ENCODE measurements around the gene EHMT1.
A peak's percentile ranks its signal among the peaks of the same experiment; 100 is the strongest.
"Not testable (repeated sequence)": the region's sequence is repeated elsewhere in the genome, so short reads cannot be mapped to it uniquely, and the experiment has no call there.

Gene EHMT1

GRCh38 chr9:137590469-137591383, 28.1 kb upstream of the EHMT1 start, which contains the start of gene ZMYND19:
TSS of gene ZMYND19 (minus strand) at chr9:137590512. CDS start at chr9:137590263, 249 bp downstream.
- DNase-seq (ENCODE audit: low read depth): peak; percentile 76

- DNase-seq (ENCODE audit: low read depth): no peak
Observed at GRCh38 chr9:137592767-137593166, 26.0 kb upstream of the EHMT1 start.

GRCh38 chr9:137593176-137593575, 25.6 kb upstream of the EHMT1 start:
- DNase-seq (ENCODE audit: low read depth): no peak

- DNase-seq (ENCODE audit: low read depth): not testable (repeated sequence)
Observed at GRCh38 chr9:137596577-137596976, 22.2 kb upstream of the EHMT1 start.

- no peak for DNase-seq (ENCODE audit: low read depth)
Observed at GRCh38 chr9:137598943-137599342, 19.9 kb upstream of the EHMT1 start.

GRCh38 chr9:137602661-137603060, 16.1 kb upstream of the EHMT1 start:
- no peak for DNase-seq (ENCODE audit: low read depth)

DNA sequence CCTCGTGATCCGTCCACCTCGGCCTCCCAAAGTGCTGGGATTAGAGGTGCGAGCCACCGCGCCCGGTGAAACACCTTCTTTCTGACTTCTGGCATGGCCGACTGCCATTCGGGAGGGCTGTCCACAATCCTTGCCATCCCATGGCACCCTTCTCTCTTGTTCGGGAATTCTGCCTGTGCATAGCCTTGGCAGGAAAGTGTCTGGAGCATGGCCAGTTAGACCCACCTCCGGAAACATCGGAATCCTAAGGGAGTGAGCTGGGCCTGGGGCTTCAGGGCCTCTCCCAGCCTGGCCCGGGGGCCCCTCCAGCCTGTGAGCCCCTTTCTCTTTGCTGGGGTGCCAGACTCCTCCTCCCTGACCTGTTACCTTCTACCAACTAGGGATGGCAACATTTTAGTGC, 14.9 kb upstream of the EHMT1 start:
- no peak for DNase-seq (ENCODE audit: low read depth)

- no peak for DNase-seq (ENCODE audit: low read depth)
Observed at GRCh38 chr9:137604345-137605086, 14.3 kb upstream of the EHMT1 start.

DNA sequence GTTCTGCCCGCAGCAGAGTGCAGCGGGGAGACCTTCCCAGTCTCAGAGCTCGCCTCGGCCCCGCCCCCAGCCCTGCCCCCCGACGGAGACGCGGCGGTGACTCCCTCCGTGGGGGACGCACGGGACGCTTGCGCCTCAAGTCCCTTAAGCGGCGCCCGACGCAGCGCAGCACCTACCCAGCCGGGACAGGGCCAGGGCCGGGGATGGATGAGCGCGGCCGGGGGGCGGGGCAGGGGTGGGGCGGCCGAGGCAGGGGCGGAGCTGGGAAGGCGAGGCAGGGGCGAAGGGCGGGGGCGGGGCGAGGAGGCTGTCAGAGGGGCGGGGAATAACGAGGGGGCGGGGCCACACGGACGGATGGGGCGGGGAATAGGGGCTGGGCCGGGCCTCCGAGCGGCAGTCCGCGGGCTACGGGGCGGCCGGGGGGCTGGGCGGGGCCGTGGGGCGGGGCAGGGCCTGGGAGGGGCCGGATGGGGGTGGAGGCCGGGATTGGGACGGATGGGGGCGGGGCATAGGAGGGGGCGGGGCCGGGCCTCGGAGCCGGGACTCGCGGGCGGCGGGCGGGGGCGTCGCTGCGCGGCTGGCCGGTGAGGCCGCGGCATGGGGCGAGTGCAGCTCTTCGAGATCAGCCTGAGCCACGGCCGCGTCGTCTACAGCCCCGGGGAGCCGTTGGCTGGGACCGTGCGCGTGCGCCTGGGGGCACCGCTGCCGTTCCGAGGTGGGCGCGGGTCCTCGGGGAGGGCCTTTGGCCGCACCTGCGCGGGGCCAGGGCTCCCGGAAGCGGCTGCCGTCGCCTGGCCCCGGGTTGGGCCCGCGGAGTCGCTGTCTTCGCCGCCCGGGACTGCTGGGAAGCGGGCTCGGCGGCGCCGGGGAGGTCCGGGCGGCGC, 13.4 kb upstream of the EHMT1 start, which contains the start of gene ARRDC1:
ARRDC1 (plus strand) TSS at position 566 of the 884 bp plus-strand sequence; CDS start at position 598, 32 bp downstream.
- DNase-seq (ENCODE audit: low read depth): peak; percentile 83

- DNase-seq (ENCODE audit: low read depth): no peak
Observed at GRCh38 chr9:137606005-137606621, 12.7 kb upstream of the EHMT1 start.

- no peak for DNase-seq (ENCODE audit: low read depth)
Observed at GRCh38 chr9:137606734-137607138, 12.1 kb upstream of the EHMT1 start.

DNA sequence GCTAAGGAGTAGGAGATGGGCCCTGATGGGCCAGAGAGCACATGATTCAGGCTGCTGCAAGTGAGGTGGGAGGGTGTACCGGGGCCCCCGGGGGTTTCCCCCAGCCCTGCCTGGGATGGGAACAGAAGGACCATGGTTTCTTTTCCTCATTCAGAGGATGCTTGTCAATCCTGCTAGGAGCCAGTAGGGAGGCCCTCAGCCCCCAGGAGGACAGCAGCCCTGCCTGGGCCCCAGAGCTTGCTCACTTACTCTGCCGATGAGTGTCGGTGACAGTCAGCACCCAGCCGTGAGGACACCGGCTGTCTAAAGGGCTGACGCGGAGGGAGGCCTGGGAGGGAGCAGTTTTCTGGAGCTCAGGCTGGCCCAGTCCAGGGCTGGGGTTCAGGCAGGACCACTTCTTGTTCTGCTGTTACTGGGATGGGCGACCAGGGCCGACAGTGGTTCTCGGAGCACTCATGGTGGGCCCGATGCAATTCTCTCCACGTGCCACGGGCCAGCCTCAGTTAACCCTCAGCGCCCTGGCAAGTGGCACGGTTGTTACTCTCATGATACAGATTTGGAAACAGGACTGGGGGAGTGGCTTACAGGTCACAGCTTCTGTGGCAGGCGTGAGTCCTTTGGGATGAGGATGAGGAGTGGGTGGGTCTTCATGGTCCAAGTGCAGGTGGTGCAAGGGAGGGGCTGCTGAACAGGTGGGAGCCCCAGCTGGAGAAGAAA, 11.5 kb upstream of the EHMT1 start:
- DNase-seq (ENCODE audit: low read depth): no peak

- DNase-seq (ENCODE audit: low read depth): no peak
Observed at GRCh38 chr9:137610944-137611343, 7.9 kb upstream of the EHMT1 start.

DNA sequence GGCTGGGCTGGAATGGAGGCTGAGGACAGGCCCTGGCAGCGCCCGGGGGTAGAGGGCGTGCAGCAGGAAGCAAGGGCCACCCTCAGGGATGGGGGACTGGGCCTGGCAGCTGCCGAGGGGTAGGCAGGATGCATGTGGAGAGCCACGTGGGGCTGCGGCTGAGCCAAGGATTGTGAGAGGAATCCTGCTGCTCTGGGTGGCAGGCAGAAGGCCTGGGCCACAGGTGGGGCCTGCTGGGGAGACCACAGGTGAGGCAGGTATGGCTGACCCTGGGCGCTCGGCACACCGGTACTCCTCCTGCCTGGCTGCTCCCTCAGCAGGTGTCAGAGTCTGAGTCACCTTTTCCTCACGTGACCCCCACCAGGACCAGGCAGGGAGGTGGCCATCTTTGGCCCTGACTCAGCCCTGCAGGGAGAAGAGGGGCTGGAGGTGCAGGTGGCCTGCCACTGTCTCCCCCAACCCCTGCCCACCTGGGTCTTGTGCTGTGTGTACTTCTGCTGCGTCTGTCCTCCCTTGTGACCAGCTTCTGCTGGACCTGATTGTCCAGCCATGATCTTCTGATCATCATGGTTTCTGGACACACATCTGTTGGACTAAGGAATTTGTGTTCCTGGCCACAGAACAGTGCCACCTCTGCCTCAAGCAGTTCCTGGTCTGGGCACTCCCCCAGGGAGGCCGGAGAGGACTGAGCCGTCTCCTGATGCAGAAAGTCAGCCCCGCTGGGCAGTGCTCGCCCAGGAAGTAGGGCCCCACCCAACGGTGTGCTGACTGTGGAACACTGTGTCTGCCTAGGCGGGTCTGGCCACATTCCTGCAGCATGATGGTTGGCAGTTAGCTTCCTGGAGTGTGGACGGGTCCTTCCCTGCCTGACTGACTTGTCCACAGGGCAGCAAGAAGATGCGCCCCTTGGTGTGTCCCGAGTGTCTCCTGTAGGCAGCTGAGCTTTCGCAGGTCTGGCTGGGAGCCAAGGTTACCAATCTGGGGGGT, 6.9 kb upstream of the EHMT1 start:
- DNase-seq (ENCODE audit: low read depth): no peak

DNA sequence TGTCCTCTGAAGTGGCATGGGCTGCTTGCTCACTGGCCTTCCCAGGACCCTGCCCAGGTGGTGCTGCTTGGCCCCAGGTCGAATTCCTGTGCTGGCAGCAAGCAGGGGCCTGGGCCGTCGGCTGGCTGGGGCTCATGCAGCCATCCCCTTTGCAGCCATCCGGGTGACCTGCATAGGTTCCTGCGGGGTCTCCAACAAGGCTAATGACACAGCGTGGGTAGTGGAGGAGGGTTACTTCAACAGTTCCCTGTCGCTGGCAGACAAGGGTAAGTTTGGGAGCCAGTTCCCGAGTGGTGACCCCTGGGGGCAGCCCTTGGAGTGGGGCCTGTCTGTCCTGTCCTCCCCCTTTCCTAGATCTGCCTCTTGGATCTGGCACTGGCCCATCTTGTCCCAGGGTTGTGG, 6.1 kb upstream of the EHMT1 start:
- no peak for DNase-seq (ENCODE audit: low read depth)

GRCh38 chr9:137613259-137613658, 5.5 kb upstream of the EHMT1 start:
- DNase-seq (ENCODE audit: low read depth): no peak

- no peak for DNase-seq (ENCODE audit: low read depth)
Observed at GRCh38 chr9:137613738-137614523, 4.9 kb upstream of the EHMT1 start.

- no peak for DNase-seq (ENCODE audit: low read depth)
Observed at GRCh38 chr9:137614631-137615386, 4.0 kb upstream of the EHMT1 start.

Data from stimulated activated CD8-positive, alpha-beta memory T cell treated with anti-CD3 and anti-CD28 coated beads, Interleukin-15, amount 100 ng/mL, for 1 hour (primary cell).